Muscle layer of colon (tissue), 2 donors: ENCODE results near the gene PRKCH.

ENCODE experiments used
- H3K27ac ChIP-seq: one replicate; pipeline ENCODE4 v1.7.0; 2013; ENCODE audit warnings: low read depth, mild to moderate bottlenecking, low read length, moderate library complexity
- H3K27me3 ChIP-seq, 2 donors: one replicate each; pipeline ENCODE4 v1.7.0; 2013; ENCODE audit warnings: low read length in 2 of 2, mild to moderate bottlenecking in 2 of 2; ENCODE audit not compliant: insufficient read depth in 2 of 2, control insufficient read depth in 1 of 2
- H3K36me3 ChIP-seq: one replicate; pipeline ENCODE4 v1.7.0; 2013; ENCODE audit warnings: mild to moderate bottlenecking, low read length; ENCODE audit not compliant: insufficient read depth
- H3K4me1 ChIP-seq: one replicate; pipeline ENCODE4 v1.7.0; 2013; ENCODE audit warnings: mild to moderate bottlenecking, low read length; ENCODE audit not compliant: insufficient read depth
- H3K4me3 ChIP-seq, 2 donors: one replicate each; pipeline ENCODE4 v1.7.0; 2013; ENCODE audit warnings: low read length in 2 of 2, low read depth in 1 of 2, mild to moderate bottlenecking in 1 of 2, moderate library complexity in 1 of 2
- H3K9ac ChIP-seq: one replicate; pipeline ENCODE4 v1.7.0; 2013; ENCODE audit warnings: low read length
- H3K9me3 ChIP-seq: one replicate; pipeline ENCODE4 v1.7.0; 2013; ENCODE audit warnings: mild to moderate bottlenecking, low read length
- donor health status: abdominal sarcoma.
- donor health status: Adenocarcinoma of cecum.

PRKCH gene

DNA sequence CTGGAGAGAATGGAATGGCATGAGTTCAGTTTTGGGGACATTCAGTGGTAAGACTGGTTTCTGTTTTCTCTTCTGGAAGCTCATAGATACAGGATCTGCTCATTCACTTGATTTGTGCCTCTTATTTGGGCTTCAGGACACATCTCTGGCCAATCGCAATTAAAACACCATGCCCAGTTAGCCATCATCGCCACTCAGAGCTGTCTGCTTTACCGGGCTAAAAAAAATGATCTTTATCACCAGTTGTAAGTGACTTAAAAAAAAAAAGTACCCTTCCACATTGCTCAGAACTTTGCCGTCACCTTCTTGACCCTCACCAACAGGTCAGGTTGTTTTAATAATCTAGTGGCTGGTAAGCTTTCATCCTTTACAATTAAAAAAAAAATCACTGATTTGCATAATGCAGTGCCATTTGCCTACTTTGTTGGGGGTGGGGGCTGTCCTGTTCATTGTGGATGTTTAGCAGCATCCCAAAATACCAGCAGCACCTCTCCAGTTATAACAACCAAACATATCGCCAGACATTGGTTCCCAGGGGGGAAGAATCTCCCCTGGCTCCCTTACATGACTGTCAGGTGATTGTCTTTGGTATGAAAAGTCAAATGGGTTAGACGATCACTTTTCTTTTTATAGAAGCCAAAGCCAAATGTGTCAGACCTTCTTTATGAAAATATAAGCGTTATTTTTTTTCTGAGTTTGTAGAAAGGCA lies 150.1 kb downstream of the PRKCH start:
- no peaks in the 10 kb centered on the region for H3K9me3 ChIP-seq
- no peaks in the 10 kb centered on the region for H3K36me3 ChIP-seq
- H3K27ac ChIP-seq: no peak overlapping the region
- no peak overlapping the region for H3K9ac ChIP-seq
- H3K27me3 ChIP-seq: no peaks in the 10 kb centered on the region
- peak overlapping the region; percentile 34 to 42 for H3K4me3 ChIP-seq
- peaks cover 20% of the 10 kb centered on the region for H3K4me1 ChIP-seq

DNA sequence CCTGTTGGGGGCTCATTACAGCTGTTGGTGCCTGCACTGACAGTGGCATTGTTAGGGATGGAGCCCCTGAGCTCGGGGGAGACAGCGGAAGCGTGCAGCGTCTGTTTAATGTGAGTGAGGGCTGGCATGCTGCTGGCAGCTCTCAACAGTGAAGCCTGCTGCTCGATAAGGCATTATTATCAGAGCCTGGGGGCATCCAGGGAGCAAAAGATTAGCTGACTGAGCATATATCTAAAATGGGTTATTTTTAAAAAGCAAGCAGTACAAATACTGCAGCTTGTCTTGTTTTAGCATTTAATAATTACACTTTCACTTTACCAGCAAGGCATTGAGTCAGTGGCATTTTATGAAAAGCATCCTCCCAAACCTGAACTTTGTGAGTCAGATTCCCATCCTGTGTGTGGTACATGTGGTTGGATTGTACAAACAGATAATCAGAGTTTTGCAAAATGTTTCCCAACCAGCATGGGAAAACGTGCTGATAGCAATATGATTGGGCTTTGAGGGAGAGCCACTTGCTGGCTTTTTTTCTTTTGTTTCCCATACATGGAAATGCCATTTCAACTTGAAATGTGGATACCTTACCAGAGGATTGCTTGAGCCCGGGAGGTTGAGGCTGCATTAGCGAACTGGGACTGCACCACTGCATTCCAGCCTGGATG lies 150.8 kb downstream of the PRKCH start:
- Histone ChIP-seq H3K9ac (no peak overlapping the region), H3K9me3 (no peaks in the 10 kb centered on the region), H3K4me1 (peaks cover 20% of the 10 kb centered on the region), H3K4me3 (peak overlapping the region; percentile 34 to 42), H3K27me3 (no peaks in the 10 kb centered on the region), H3K27ac (no peak overlapping the region), H3K36me3 (no peaks in the 10 kb centered on the region)

DNA sequence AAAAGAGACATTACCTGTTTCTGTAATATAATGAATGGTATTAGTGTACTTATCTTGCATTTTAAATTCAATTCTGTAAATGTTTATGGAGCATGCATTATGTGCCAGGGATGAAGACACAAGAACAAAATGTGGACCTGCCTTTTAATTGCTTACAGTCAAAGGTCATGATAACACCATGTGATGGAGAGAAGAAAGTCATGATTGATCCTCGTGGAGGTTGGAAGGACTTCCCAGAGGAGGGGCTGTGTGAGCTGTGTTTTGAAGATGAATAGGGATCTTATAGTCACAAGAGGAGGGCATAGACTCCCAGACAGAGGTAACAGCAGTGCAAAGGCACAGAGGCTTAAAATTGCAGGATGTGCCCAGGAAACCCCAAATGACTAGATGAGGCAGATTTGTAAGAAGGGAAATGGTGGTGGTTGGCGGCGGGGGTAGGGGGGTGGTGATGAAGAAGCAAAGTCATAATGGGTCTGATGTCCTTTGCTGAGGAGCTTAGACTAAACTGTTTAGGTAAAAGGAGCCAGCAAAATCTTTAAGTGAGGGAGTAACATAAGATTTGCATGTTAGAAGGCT lies 151.5 kb downstream of the PRKCH start:
- peaks cover 27% of the 10 kb centered on the region for H3K4me1 ChIP-seq
- H3K9ac ChIP-seq: no peak overlapping the region
- H3K36me3 ChIP-seq: no peaks in the 10 kb centered on the region
- no peak overlapping the region for H3K4me3 ChIP-seq
- H3K27me3 ChIP-seq: no peaks in the 10 kb centered on the region
- H3K9me3 ChIP-seq: no peaks in the 10 kb centered on the region
- no peak overlapping the region for H3K27ac ChIP-seq

DNA sequence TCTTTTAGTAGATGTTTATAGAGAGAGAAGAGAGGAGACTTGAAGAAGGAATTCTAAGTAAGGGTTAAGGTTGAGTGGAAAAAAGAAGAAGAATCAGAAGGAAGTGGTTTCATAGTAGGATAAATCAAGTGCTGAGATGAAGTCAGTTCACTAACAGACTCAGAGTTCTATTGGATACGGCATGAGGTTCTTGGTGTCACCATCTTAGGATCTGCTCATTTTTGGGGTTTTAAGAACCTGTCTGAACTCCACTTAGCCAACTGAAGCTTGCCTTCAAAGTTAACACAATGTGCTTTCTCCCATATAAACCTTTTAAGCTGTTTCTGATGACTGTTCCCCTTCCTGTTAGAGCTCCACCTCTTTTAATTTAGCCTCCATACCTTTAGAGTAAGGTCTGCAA lies 152.6 kb downstream of the PRKCH start:
- Histone ChIP-seq H3K36me3 (no peaks in the 10 kb centered on the region), H3K9me3 (no peaks in the 10 kb centered on the region), H3K9ac (no peak overlapping the region), H3K4me3 (no peak overlapping the region), H3K27ac (no peak overlapping the region), H3K4me1 (peaks cover 29% of the 10 kb centered on the region), H3K27me3 (no peaks in the 10 kb centered on the region)

DNA sequence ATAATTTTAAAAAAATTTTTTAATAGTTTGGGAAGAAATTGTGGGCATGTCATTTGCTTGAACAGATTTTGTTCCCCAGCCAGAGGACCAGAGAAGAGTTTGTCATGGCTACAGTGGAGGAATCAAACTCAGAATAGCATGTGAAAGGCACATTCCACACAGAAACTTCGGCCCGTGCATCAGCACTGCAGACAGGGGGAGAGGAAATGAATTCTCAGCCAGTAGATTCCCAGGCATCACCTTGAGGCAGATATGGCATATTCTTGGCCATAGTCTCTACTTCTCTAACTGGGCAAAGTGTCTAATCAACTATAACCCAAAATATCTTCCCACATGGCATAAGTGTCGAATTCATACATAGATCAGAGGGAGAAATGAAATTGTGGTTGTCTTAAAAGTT lies 153.3 kb downstream of the PRKCH start:
- H3K4me1 ChIP-seq: peaks cover 29% of the 10 kb centered on the region
- H3K9me3 ChIP-seq: no peaks in the 10 kb centered on the region
- no peaks in the 10 kb centered on the region for H3K36me3 ChIP-seq
- H3K9ac ChIP-seq: no peak overlapping the region
- no peak overlapping the region for H3K4me3 ChIP-seq
- no peak overlapping the region for H3K27ac ChIP-seq
- no peaks in the 10 kb centered on the region for H3K27me3 ChIP-seq

DNA sequence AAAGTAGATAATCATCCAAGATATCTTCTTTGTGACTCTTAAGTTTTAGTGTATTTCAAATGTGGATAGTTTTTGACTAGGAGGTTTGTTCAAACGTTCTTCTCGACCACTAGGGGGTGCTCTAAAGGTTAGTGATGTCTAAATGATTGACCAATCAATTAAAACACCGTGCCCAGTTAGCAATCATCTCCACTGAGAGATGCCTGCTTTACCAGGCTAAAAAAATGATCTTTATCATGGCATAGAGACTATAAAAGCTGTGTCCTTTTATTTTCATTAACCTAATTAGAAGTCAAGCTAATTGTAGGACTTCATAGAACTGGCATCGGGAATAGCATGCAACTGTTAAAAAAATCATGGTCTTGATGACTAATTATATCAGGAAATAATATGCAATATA lies 153.9 kb downstream of the PRKCH start:
- Histone ChIP-seq H3K4me1 (peaks cover 25% of the 10 kb centered on the region), H3K9ac (no peak overlapping the region), H3K27me3 (no peaks in the 10 kb centered on the region)

DNA sequence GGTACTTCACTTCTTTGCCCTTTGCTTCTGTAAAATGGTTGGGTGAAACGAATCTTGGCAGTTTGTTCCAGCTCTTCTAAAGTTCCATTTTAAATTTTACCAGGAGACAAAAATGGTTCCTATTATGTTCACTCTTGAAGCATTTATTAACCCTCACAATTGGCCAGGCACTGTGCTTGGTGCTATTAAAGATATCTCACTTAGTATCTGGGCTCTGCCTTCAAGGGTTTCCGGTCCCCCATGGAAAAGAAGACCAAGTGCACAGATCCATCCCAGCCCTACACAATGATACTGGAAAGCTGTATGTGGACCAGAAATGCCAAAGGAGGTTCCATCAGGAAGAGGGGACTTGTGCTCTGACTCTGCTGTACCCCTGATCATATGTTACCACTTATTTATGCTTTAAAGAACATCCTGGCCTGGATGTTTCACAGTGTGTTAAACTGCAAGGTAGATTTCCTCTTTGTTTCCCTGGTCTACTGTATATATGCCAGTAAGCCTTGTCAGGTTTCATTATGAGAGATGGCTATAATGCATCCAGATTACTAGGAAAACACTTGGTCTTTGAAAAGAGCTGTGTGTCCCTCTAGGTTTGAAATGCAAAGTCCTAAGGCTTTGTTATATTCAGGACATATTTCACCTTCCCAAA lies 154.8 kb downstream of the PRKCH start:
- peak overlapping the region; percentile 19 for H3K27ac ChIP-seq
- H3K4me1 ChIP-seq: peaks cover 16% of the 10 kb centered on the region
- H3K9me3 ChIP-seq: no peaks in the 10 kb centered on the region
- H3K27me3 ChIP-seq: no peaks in the 10 kb centered on the region
- no peak overlapping the region for H3K9ac ChIP-seq
- no peaks in the 10 kb centered on the region for H3K36me3 ChIP-seq
- H3K4me3 ChIP-seq: no peak overlapping the region

More for the DNA sequence above, 153.9 kb downstream of the PRKCH start:
- Histone ChIP-seq H3K4me3 (no peak overlapping the region), H3K9me3 (no peaks in the 10 kb centered on the region), H3K36me3 (no peaks in the 10 kb centered on the region), H3K27ac (no peak overlapping the region)

DNA sequence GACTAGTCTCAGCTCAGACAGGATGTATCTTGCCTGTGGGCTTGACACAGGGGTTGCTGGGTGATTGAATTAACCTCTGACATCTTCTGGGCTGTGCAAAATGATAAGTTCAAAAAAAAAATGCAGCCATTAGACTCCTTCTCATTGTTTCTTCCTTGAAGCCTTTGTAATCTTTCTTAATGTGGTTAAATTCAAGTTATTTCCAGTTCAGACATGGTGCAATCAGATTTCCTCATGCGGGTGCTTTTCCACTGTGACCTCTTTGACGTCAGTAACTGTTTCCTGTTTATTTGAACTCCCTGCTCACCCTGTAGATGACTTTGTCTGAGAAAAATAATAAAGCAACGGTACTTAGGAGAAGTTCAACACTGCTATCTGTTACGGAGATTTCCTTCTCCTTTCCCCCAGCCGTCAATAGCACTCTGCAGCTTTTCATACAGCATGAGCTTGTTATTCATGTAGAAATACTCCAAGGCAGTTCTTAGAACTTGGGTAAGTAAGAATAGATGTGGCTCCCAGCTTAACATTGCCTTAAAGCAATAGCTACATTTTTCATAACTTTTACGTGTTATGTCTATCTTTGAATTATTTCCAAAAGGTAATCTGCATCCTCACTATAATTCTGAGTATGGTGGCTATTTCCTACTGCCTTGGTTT lies 155.5 kb downstream of the PRKCH start:
- H3K4me3 ChIP-seq: no peak overlapping the region
- H3K36me3 ChIP-seq: no peaks in the 10 kb centered on the region
- H3K27me3 ChIP-seq: no peaks in the 10 kb centered on the region
- no peaks in the 10 kb centered on the region for H3K9me3 ChIP-seq
- H3K27ac ChIP-seq: no peak overlapping the region
- no peak overlapping the region for H3K9ac ChIP-seq
- H3K4me1 ChIP-seq: peaks cover 9% of the 10 kb centered on the region

DNA sequence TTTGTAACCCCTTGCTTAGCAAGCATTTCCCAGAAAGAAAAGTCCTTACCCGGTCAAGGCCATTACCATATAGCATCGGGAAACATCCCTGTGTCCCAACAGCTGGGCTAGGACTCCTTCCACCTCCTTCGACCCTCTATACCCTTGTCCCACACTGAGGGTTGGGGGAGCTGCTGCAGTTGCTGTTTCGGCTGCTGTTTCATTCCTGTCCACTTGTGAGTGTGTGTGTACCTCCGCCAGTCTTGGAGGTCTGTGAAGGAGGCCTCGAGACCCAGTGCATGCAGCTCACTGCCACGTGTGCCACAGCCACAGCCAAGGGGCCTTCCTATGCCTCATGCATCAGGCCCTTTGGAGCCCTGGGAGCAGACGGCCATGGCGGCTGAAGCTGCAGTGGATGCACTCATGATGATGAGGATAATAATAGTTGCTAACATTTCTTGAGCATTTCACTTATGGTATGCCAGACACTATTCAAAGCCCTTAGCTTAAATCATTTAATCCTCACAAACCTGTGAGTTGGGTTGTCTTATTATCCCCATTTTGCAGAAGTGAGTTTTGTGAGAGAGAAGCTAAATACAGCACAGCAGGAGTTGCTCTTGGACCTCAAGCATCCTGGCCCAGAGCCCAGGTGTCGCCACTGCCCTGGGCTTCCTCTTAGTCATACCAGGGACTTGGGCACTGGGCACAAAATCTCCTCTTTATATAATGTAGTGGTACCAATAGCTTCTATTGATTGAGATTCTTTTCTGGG lies 156.5 kb downstream of the PRKCH start:
- H3K4me1 ChIP-seq: peaks cover 8% of the 10 kb centered on the region
- H3K9me3 ChIP-seq: no peaks in the 10 kb centered on the region
- no peaks in the 10 kb centered on the region for H3K36me3 ChIP-seq
- H3K27me3 ChIP-seq: no peaks in the 10 kb centered on the region
- no peak overlapping the region for H3K9ac ChIP-seq
- no peak overlapping the region for H3K4me3 ChIP-seq
- H3K27ac ChIP-seq: peak overlapping the region; percentile 8

DNA sequence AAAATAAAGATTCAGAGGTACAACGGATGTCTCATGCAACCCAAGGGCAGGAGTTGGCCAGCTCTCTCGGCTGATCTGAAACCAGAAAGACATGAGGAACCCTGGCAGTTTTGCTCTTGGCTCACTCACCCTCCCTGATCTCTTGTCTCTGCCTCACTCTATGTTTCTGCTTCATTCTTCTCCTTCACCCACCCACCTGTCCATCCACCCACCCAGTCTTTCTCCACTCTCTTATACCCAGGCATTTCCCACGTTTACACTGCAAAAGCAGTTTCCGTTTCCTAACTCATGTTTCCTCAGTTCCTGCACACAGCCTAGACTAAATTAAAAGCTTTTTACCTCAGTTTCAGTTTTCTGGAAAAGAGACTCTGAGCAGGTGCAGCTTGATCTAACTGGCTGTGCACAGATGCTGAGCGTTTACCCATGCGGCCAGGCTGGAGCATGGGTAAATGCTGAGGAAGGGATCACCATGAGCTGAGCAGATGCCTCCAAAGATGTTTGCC lies 157.6 kb downstream of the PRKCH start:
- no peak overlapping the region for H3K27ac ChIP-seq
- H3K27me3 ChIP-seq: no peaks in the 10 kb centered on the region
- H3K4me1 ChIP-seq: peaks cover 8% of the 10 kb centered on the region

More for the DNA sequence above, 157.6 kb downstream of the PRKCH start:
- H3K9ac ChIP-seq: no peak overlapping the region
- no peaks in the 10 kb centered on the region for H3K36me3 ChIP-seq
- H3K4me3 ChIP-seq: no peak overlapping the region
- no peaks in the 10 kb centered on the region for H3K9me3 ChIP-seq
